Choroid plexus epithelial cell (primary cell): ENCODE measurements around the gene NAT9.
A peak's percentile ranks its signal among the peaks of the same experiment; 100 is the strongest.

Source experiments
- DNase-seq: peaks from one replicate; pipeline ENCODE4 v3.0.0-alpha.2; 2010; ENCODE audit warnings: low read depth
- H3K4me3 ChIP-seq: 2 replicates; pipeline ENCODE4 v1.5.1; 2011; ENCODE audit warnings: low read depth, mild to moderate bottlenecking, control low read depth, low read length, moderate library complexity
- CTCF ChIP-seq: conservative IDR thresholded peaks from 2 replicates; pipeline ENCODE4 v1.5.1; 2011; ENCODE audit warnings: low read depth, mild to moderate bottlenecking, control low read depth, inconsistent platforms, low read length, moderate library complexity

The NAT9 gene

DNA sequence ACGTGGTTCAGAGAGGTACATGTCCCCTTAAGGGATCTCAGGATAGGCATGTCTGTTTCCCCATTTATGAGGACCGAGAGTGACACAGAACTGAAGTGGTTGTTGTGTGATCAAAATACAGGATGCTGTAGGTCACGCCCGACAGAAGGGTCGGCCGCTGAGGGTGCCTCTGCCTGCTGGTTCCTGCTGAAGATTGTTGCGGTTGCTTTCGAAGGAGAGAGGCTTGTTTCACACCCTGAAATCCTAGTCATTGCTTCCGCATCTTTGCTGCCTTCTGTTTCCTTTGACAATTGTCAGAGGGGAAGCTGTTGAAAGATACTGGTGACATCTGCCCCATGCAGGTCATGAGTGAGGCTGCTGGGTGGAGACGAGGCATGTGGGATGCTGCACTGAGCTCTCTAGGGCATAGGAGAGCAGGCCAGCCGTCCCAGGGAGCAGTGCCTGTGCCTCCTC lies 3.8 kb upstream of the NAT9 start:
- DNase-seq, result no peak
- no peak for TF ChIP-seq CTCF
- no peak overlapping the region for H3K4me3 ChIP-seq

- no peak for TF ChIP-seq CTCF
- no peak overlapping the region for H3K4me3 ChIP-seq
Observed at GRCh38 chr17:74779501-74779900, 3.4 kb upstream of the NAT9 start.

GRCh38 chr17:74778960-74779359 lies 2.8 kb upstream of the NAT9 start:
- TF ChIP-seq CTCF, result no peak
- DNase-seq, result peak; percentile 84
- H3K4me3 ChIP-seq, result no peak overlapping the region

More at GRCh38 chr17:74779501-74779900, 3.4 kb upstream of the NAT9 start:
- DNase-seq, result no peak

GRCh38 chr17:74777901-74778515 lies 1.9 kb upstream of the NAT9 start:
- no peak for TF ChIP-seq CTCF
- DNase-seq, result no peak
- H3K4me3 ChIP-seq, result no peak overlapping the region

DNA sequence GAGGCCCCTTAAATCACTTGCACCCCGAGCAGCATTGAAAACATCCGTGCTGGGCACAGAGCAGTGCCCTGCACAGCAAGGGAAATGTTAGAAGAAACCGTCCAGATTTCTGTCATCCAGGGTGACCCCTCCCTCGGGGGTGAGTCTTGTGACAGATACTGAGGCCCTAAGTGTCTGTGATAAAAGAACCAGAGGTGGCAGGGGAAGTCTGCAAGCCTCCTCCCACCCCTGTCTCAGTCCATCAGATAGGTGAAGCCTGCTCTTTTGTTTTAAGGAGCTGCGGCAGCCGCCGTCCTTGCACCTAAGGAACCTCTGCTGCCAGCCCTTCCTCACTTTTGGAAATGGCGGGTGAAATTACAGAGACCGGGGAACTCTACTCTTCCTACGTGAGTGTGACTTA lies 845 bp upstream of the NAT9 start:
- no peak for DNase-seq
- H3K4me3 ChIP-seq, result peak overlapping the region; percentile 92
- TF ChIP-seq CTCF, result no peak

DNA sequence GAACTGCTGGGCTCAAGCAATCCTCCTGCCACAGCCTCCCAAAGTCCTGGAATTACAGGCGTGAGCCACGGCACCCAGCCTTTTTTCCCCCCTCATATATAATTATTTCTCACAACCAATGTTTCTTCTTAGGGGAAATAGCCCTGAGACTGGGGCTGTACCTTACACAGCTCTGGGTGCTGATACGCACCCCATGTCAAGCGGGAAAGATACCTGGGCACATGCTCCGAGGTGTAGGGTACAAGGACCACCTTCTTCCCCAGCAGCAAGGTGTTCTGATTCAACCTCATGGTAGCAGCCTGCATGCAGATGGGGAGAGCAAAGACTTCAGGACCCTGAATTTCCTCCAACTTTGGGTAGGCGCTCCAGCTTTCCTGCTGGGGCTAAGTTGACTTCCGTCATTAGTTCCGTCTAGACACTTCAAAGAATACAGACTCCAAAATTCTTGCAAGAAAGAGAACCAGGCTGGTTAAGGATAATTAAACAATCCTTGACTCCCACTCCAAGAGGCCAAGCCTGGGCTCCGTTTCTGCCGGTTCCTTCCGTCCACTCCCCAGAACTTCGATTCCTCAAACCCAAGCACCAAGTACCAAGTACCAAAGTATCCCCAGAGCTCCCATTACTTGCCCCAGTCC lies 619 bp downstream of the NAT9 start:
- no peak for TF ChIP-seq CTCF
- H3K4me3 ChIP-seq, result peak overlapping the region; percentile 92
- DNase-seq, result peak; percentile 12

DNA sequence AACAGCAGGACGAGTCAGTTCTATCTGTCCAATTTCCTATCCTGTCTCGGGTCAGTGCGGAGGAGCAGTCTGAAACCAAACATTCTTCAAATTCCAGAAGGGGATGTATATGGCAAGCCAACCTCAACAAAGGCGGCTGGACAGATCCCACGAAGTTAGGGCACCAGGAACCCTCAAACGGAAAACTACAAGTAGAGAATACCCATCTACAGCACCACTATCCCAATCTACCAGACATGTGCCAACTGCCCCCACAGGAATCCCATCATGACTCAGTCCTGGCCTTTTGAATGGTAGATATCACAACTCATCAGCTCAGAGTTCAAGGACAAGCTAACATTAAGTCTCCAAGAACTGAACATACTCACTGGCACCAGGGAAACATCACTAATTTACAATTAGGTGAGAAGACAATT lies 2.3 kb downstream of the NAT9 start:
- peak; percentile 83 for DNase-seq

More for the DNA sequence above, 2.3 kb downstream of the NAT9 start:
- no peak for TF ChIP-seq CTCF
- no peak overlapping the region for H3K4me3 ChIP-seq
